Natural killer cell (primary cell): ENCODE results near the gene EGFL8. TPM values are rescaled to one million over a fixed set of nuclear protein-coding genes. Genes with fewer than 3 reads are reported as not detected.

Experiments used
- ATAC-seq, 3 donors: fragments of 150-1000 bp in 2 of 3; fragments of 200-7000 bp in 1 of 3; cut with Tn5 transposase; 1 replicate in 1 of 3; 2 replicates in 2 of 3; pipeline ENCODE4 v1.10.0; 2021; ENCODE audit warnings: mild to moderate bottlenecking in 2 of 3, moderate library complexity in 2 of 3
- DNase-seq, 2 donors: peaks; one replicate each; pipeline versions ENCODE4 v3.0.0 to v3.0.0-alpha.2; 2013 to 2021; ENCODE audit warnings: mixed read lengths in 1 of 2
- H3K27ac ChIP-seq: one replicate; pipeline ENCODE4 v1.5.1; 2013; ENCODE audit warnings: mild to moderate bottlenecking, low read length
- H3K27me3 ChIP-seq: one replicate; pipeline ENCODE4 v1.6.1; 2013; ENCODE audit warnings: low read length; ENCODE audit not compliant: control insufficient read depth, insufficient read depth
- H3K36me3 ChIP-seq: one replicate; pipeline ENCODE4 v1.6.1; 2013; ENCODE audit warnings: low read length; ENCODE audit not compliant: control insufficient read depth, insufficient read depth
- H3K4me1 ChIP-seq: one replicate; pipeline ENCODE4 v1.6.1; 2013; ENCODE audit warnings: low read length; ENCODE audit not compliant: control insufficient read depth, insufficient read depth
- H3K4me3 ChIP-seq: one replicate; pipeline ENCODE4 v1.5.1; 2013; ENCODE audit warnings: low read length
- H3K9me3 ChIP-seq: one replicate; pipeline ENCODE4 v1.6.1; 2013; ENCODE audit warnings: low read length; ENCODE audit not compliant: control insufficient read depth, insufficient read depth
- H3K27ac Mint-ChIP-seq, 2 donors: one replicate each; pipeline ENCODE4 v1.8.0; 2022; ENCODE audit warnings: mild to moderate bottlenecking in 2 of 2, mixed read lengths in 2 of 2, moderate library complexity in 1 of 2
- H3K27me3 Mint-ChIP-seq, 2 donors: one replicate each; pipeline ENCODE4 v1.8.0; 2022; ENCODE audit warnings: low read depth in 2 of 2, mixed read lengths in 2 of 2
- H3K36me3 Mint-ChIP-seq: one replicate; pipeline ENCODE4 v1.8.0; 2022; ENCODE audit warnings: mixed read lengths
- H3K4me1 Mint-ChIP-seq, 2 donors: one replicate each; pipeline ENCODE4 v1.8.0; 2022; ENCODE audit warnings: mixed read lengths in 2 of 2
- H3K4me3 Mint-ChIP-seq: one replicate; pipeline ENCODE4 v1.8.0; 2022; ENCODE audit warnings: mild to moderate bottlenecking, moderate library complexity, mixed read lengths
- H3K9me3 Mint-ChIP-seq, 2 donors: one replicate each; pipeline ENCODE4 v1.8.0; 2022; ENCODE audit warnings: mixed read lengths in 2 of 2
- CTCF ChIP-seq: fragments of 200-600 bp; IDR thresholded peaks from one replicate; pipeline ENCODE4 v1.8.0; 2022; ENCODE audit warnings: antibody characterized with exemption
- WGBS: methylation state at CpG from one replicate; pipeline ENCODE4 v1.1.7; 2013; ENCODE audit warnings: missing lambda C conversion rate; ENCODE audit not compliant: insufficient coverage; 5-methylcytosine and 5-hydroxymethylcytosine counted together
- intact Hi-C: fragments of 100-400 bp; cut with micrococcal nuclease; formaldehyde crosslinking; loops from one replicate; pipeline ENCODE4 v1.14.2; 2022
- total RNA-seq, 4 donors: library from RNA; stranded (reverse); fragments of 120-200 nt in 1 of 4; gene quantifications; one replicate each; pipeline versions ENCODE4 v1.2.3 to v1.2.4, GENCODE V29; 2013 to 2022

Gene EGFL8
- total RNA-seq, 3 donors from 2014 or later (not counting 1 experiment from before 2014, with no cell fraction given) = 18.2 to 22.9 (median 20.1) TPM

GRCh38 chr6:32177788-32178546, 13.6 kb downstream of the EGFL8 start, which contains the start of gene RNF5:
Gene RNF5 (plus strand): TSS chr6:32178405. CDS start chr6:32178512, 107 bp downstream.
- intact Hi-C loops = loop anchor here (1.0 to 10.0 kb wide), 6 partner anchors 12 to 794 kb away; partner anchors contain the start of genes C6orf47, CSNK2B, FKBPL and GPANK1
- Mint-ChIP-seq H3K4me1 (peaks cover 68 to 86% of the 10 kb centered on the region in 2 donors), H3K9me3 (no peaks in the 10 kb centered on the region), H3K4me3 (peak within 1 kb of the TSS; percentile 97), H3K27me3 (no peaks in the 10 kb centered on the region), H3K27ac (peak within 1 kb of the TSS; percentile 97), H3K36me3 (no peaks in the 10 kb centered on the region)
- Histone ChIP-seq H3K4me1 (peaks cover 43% of the 10 kb centered on the region), H3K27me3 (no peaks in the 10 kb centered on the region), H3K27ac (peak within 1 kb of the TSS; percentile 97), H3K4me3 (peak within 1 kb of the TSS; percentile 75), H3K36me3 (peaks cover 25% of the 10 kb centered on the region), H3K9me3 (no peaks in the 10 kb centered on the region)
- ATAC-seq = peak; percentile 81 to 93 (median 83)
- WGBS = 0% methylated on average over 33 of the region's 33 CpGs
- DNase-seq = peak; percentile 78 to 99
- TF ChIP-seq CTCF = no peak

DNA sequence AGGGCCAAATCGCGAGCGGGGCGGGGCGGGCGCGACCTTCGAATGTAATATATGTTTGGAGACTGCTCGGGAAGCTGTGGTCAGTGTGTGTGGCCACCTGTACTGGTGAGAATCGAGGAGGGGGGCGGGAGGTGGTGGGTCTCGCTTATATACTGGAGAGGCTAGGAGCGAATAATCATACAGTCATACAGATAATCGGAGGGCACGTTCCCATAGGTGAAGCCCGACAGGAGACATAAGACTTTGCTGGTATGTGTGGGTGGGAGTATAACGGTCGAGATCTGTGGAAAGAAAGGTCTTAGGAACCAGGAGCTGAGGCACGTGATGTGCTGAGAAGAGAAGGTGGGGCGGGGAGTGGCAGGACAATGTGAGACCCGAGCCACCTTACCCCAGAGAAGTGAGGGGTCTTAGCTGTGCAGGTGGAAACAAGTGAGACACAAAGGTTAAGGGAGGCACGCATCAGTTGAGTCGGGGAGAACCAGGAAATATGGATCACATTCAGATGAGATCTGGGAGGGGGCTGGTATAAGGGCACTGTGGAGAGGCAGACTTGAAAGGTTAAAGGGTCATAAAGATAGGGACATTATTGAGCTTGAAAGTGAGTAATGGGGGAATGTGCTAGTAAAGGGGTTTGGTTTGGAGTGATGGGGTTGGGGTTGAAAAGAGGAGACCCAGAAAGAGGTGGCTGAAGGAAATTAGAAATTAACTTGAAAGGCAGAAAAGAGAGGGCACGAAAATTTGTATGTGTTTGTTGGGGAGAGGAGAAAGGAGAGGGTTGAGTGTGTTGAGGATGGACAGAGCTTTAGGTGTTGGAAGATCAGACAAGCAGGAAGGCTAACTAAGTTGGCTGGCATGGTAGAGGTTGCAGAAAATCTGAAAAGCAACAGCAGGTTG, 14.4 kb downstream of the EGFL8 start:
- no peaks in the 10 kb centered on the region for H3K9me3 ChIP-seq
- no peaks in the 10 kb centered on the region for H3K9me3 Mint-ChIP-seq
- H3K36me3 Mint-ChIP-seq = no peaks in the 10 kb centered on the region
- H3K27ac ChIP-seq = peak overlapping the region; percentile 97
- no peak for TF ChIP-seq CTCF
- no peaks in the 10 kb centered on the region for H3K27me3 ChIP-seq
- ATAC-seq = no peak
- DNase-seq = no peak
- peaks cover 33% of the 10 kb centered on the region for H3K36me3 ChIP-seq
- peaks cover 64 to 77% of the 10 kb centered on the region in 2 donors for H3K4me1 Mint-ChIP-seq
- H3K4me1 ChIP-seq = peaks cover 43% of the 10 kb centered on the region
- H3K4me3 ChIP-seq = peak overlapping the region; percentile 75
- peak overlapping the region; percentile 97 for H3K4me3 Mint-ChIP-seq
- intact Hi-C loops = loop anchor here (1.0 to 10.0 kb wide), 5 partner anchors 12 to 794 kb away; partner anchors contain the start of genes C6orf47, CSNK2B, GPANK1 and LY6G5B
- 2% methylated on average over 24 of the region's 24 CpGs for WGBS
- H3K27me3 Mint-ChIP-seq = no peaks in the 10 kb centered on the region
- H3K27ac Mint-ChIP-seq = peak overlapping the region; percentile 97

DNA sequence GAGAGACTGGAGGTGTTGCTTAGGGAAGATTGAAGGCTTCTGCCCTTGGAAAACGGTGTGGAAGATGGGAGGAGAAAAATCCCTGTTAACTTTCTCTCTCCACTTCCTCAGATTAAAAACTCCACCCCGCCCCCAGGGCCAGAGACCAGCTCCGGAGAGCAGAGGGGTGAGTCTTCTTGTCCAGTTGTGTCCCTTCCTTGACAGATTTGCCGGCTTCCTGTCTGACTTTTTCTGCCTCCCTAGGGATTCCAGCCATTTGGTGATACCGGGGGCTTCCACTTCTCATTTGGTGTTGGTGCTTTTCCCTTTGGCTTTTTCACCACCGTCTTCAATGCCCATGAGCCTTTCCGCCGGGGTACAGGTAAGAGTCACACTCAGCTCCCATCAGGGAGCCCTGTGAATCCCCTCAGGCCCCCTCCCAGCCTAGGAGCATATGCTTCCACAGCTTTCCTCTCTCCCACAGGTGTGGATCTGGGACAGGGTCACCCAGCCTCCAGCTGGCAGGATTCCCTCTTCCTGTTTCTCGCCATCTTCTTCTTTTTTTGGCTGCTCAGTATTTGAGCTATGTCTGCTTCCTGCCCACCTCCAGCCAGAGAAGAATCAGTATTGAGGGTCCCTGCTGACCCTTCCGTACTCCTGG, 15.5 kb downstream of the EGFL8 start:
- WGBS = 87% methylated on average over 9 of the region's 10 CpGs
- H3K4me3 Mint-ChIP-seq = peak overlapping the region; percentile 41
- DNase-seq (no peak), ATAC-seq (no peak)
- intact Hi-C loops = loop anchor here (5.0 to 10.0 kb wide), 2 partner anchors 515 to 792 kb away; partner anchors contain the start of genes C6orf47, CSNK2B, GPANK1 and LY6G5B
- Histone ChIP-seq H3K27me3 (no peaks in the 10 kb centered on the region), H3K9me3 (no peaks in the 10 kb centered on the region), H3K36me3 (peaks cover 36% of the 10 kb centered on the region), H3K4me1 (peaks cover 43% of the 10 kb centered on the region), H3K4me3 (no peak overlapping the region), H3K27ac (no peak overlapping the region)
- no peak for TF ChIP-seq CTCF
- no peaks in the 10 kb centered on the region for H3K27me3 Mint-ChIP-seq
- peak overlapping the region; percentile 97 for H3K27ac Mint-ChIP-seq
- no peaks in the 10 kb centered on the region for H3K9me3 Mint-ChIP-seq
- no peaks in the 10 kb centered on the region for H3K36me3 Mint-ChIP-seq
- peaks cover 55 to 71% of the 10 kb centered on the region in 2 donors for H3K4me1 Mint-ChIP-seq
